Measurements from ENCODE around the gene CIRBP. TPM values are rescaled to one million over a fixed set of nuclear protein-coding genes. Genes with fewer than 3 reads are reported as not detected.

The CIRBP gene
- total and polyA plus RNA-seq, 2 of the 13 experiments (the other 11 are each of a cell fraction or from before 2014, with no cell fraction given): 133 to 140 TPM

DNA sequence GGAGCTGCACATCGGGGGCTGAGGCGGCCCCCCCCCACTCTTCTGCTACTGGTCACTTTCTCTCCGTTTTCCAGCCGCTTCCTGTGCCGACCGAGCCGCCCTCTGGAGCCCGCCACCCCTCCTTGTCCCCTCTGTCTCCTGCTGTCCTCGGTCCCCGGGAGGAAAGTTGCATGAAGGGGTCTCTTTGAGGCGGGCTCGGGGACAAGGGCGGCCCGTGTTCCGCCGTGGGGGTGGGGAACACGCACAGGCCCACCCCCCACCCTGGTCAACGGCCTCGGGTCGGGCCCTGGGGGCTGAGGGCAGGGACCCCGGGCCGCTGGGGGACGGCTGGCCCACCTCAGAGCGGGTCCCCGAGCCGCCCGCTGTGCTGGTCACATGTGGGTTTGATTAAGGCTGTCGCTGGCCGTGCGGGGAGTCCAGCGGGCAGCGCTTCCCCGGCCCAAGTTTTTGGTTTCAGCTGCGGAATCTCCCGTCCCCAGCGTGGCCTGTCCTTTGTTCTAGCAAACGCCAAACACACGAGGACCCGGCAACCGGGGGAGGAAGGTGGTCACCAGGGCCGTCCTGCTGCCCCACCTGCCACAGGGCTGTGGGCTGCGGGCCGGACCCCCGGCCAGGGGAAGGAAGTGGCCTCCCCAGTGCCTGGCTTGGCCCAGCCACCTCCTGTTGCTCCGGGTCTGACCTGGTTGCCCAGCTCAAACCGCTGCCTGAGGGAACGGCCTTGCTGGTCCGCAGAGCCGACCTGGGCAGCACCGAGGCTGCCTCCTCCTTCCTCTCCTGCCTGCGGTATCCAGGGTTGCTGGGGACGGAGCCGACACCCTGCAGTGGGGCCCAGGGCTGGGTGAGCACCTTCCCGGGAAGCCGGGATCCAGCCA, 18.5 kb downstream of the CIRBP start (continued):
- peak; percentile 88 for TF ChIP-seq ZBTB38 (CRISPR knock-in tag; IDR thresholded peaks at IDR 0.05)
- TF ChIP-seq ZNF501 (CRISPR knock-in tag; IDR thresholded peaks at IDR 0.05): peak; percentile 51
- TF ChIP-seq, protein P1, sequence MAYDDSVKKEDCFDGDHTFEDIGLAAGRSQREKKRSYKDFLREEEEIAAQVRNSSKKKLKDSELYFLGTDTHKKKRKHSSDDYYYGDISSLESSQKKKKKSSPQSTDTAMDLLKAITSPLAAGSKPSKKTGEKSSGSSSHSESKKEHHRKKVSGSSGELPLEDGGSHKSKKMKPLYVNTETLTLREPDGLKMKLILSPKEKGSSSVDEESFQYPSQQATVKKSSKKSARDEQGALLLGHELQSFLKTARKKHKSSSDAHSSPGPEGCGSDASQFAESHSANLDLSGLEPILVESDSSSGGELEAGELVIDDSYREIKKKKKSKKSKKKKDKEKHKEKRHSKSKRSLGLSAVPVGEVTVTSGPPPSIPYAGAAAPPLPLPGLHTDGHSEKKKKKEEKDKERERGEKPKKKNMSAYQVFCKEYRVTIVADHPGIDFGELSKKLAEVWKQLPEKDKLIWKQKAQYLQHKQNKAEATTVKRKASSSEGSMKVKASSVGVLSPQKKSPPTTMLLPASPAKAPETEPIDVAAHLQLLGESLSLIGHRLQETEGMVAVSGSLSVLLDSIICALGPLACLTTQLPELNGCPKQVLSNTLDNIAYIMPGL (CRISPR knock-in tag; IDR thresholded peaks at IDR 0.05; ENCODE audit: borderline replicate concordance in 1 of 2, low read depth in 1 of 2): peak in 1 of 2 experiments; percentile 2; a peak in 1 of 4 replicates
- no peak for TF ChIP-seq ARNT (IDR thresholded peaks at IDR 0.05)

DNA sequence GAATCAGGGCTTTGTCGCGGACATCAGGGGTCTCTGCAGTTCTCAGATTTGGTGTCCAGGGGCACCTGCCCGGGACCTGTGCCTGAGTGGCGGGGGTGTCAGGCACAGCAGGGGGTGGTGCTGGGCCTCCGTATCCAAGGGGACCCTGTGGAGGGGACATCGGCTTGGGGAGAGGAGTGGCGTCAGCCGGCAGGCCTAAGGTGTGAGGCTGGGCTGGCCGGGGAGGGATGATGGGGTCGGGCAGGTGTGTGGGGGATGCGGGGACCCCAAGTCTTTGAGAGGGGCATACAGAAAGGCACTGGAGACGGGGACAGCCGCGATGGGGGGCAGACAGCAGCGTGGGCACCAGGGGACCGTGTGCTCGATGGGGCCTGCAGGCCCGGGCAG, 19.1 kb downstream of the CIRBP start:
- H3K4me2 ChIP-seq (ENCODE audit: low read depth, low read length): peak overlapping the region; percentile 81
- CTCF ChIA-PET (ENCODE audit: low intra/inter-chr PET ratio, low total read pairs): no interaction called here
- ATAC-seq (no peak), DNase-seq (ENCODE audit: low spot score) (no peak), FAIRE-seq (no peak)
- 90% methylated on average over 15 of the region's 18 CpGs for WGBS (ENCODE audit: low lambda C conversion rate)
- no peaks in the 10 kb centered on the region; a peak in 1 of 5 replicates for H3K27me3 ChIP-seq (ENCODE audit: control insufficient read depth in 1 of 2, insufficient read depth in 2 of 2, low read length in 2 of 2)
- H3K4me1 ChIP-seq (ENCODE audit: insufficient read depth, low read length): peaks cover 82% of the 10 kb centered on the region
- BruUV-seq (replicated peaks): no TSS peak
- in situ Hi-C loops (cut with HindIII; ENCODE audit: extremely low pct_ligation_motif_present, low pct_unique_long_range_greater_than_20kb) (no loop called here), intact Hi-C loops (cut with micrococcal nuclease; ENCODE audit: unreplicated experiment) (no loop called here)
- no peaks in the 10 kb centered on the region for H3K9me3 ChIP-seq (ENCODE audit: low read length)
- peaks cover 46% of the 10 kb centered on the region for H3K79me2 ChIP-seq (ENCODE audit: insufficient read depth, low read length)
- peak overlapping the region in 2 of 3 experiments; percentile 75 to 89; a peak in 3 of 6 replicates for H3K4me3 ChIP-seq (replicated peaks in 1 of 3; ENCODE audit: insufficient read depth in 1 of 3, low read depth in 2 of 3, low read length in 3 of 3)
- peak overlapping the region; percentile 12 for H3K27ac ChIP-seq (ENCODE audit: extremely low read length, insufficient read depth, low read length)
- H2AFZ ChIP-seq (ENCODE audit: low read length): no peak overlapping the region
- peak overlapping the region; percentile 71 for H3K9ac ChIP-seq (ENCODE audit: insufficient read depth, low read depth, low read length)
- no peaks in the 10 kb centered on the region for H4K20me1 ChIP-seq (ENCODE audit: insufficient read depth, low read length)
- POLR2A ChIA-PET: interaction anchor here (1.7 kb wide), 1 partner anchor 16 kb away, joined by 4 read pairs; no protein-coding TSS in a partner anchor
- H3K36me3 ChIP-seq (replicated peaks in 1 of 2; ENCODE audit: control insufficient read depth in 1 of 2, insufficient read depth in 2 of 2, low read length in 2 of 2): peaks cover 0 to 3% of the 10 kb centered on the region in 2 experiments; a peak in 1 of 5 replicates
- TF ChIP-seq POLR2A (IDR thresholded peaks at IDR 0.05; ENCODE audit: insufficient read depth in 1 of 2, low read depth in 2 of 2, low read length in 2 of 2) (0 out of 4 replicates have a peak, but pooled peaks of 1 of the 2 experiments have one; percentile 9), TAF15 (IDR thresholded peaks at IDR 0.05; ENCODE audit: low read depth, low read length, poor library complexity, severe bottlenecking) (peak; percentile 17)
- TF ChIP-seq, protein P2, sequence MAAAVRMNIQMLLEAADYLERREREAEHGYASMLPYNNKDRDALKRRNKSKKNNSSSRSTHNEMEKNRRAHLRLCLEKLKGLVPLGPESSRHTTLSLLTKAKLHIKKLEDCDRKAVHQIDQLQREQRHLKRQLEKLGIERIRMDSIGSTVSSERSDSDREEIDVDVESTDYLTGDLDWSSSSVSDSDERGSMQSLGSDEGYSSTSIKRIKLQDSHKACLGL (CRISPR knock-in tag; IDR thresholded peaks at IDR 0.05): 0 out of 2 replicates have a peak, but pooled peaks have one; percentile 43
- TF ChIP-seq, protein P1 (CRISPR knock-in tag; IDR thresholded peaks at IDR 0.05; ENCODE audit: borderline replicate concordance in 1 of 2, low read depth in 1 of 2): no peak

All from HepG2 (cell line).